Hepatocyte (in vitro differentiated cells): ENCODE results near the gene SYTL3.

Experiments
- CTCF ChIP-seq: fragments of 200-600 bp; sonication (generic); IDR thresholded peaks from 2 replicates; pipeline ENCODE4 v1.5.1; 2016; ENCODE audit warnings: antibody characterized with exemption, mild to moderate bottlenecking; ENCODE audit not compliant: poor library complexity
- EZH2 ChIP-seq: fragments of 200-600 bp; sonication (generic); IDR thresholded peaks from 2 replicates; pipeline ENCODE4 v1.6.1; 2016; ENCODE audit warnings: antibody characterized with exemption, mild to moderate bottlenecking, borderline replicate concordance
- EZH2phosphoT487 ChIP-seq: fragments of 200-600 bp; sonication (generic); IDR thresholded peaks from one replicate; pipeline ENCODE4 v1.6.1; 2018; ENCODE audit warnings: antibody characterized with exemption, mild to moderate bottlenecking, low read depth, moderate library complexity; ENCODE audit not compliant: unreplicated experiment, severe bottlenecking

DNA sequence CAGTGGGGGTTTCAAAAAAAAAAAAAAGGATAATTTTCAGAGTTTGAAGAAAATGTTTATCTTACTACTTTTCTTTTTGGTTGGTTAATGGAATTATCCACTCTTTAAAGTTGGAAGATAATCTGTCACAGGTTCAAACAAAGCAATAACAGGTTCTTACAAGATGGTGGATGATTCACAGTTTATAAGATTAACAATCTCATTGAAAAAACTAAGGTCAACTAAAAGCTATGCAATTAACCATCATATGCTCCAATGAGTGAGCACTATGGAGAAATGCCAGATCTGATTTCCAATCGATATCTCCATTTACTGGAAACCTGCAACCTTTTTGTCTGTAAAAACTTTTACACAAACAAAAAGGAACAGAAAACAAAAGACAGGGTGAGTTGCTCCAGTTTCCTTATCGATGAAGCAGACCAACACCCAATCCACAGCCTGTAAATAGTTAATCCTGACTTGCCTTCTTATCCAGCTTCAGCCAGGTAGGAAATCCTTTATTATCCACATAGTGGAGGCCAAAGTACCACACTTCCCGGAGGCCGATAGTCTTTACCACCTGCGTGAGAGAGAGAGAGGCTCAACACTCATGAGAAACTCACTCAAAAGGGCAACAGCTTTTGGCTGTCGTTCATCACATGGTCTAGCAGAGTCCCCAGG lies 136.9 kb downstream of the SYTL3 start:
- no peak for TF ChIP-seq CTCF
- no peak for TF ChIP-seq EZH2
- TF ChIP-seq EZH2phosphoT487 = no peak
